CD4-positive, alpha-beta T cell treated with Interleukin-2 at 100 ng/mL for 4 hours (primary cell): ENCODE measurements around the gene DYSF.
A peak's percentile ranks its signal among the peaks of the same experiment; 100 is the strongest.
"Not testable (repeated sequence)": the region's sequence is repeated elsewhere in the genome, so short reads cannot be mapped to it uniquely, and the experiment has no call there.

Experiments used
- DNase-seq: peaks from one replicate; pipeline ENCODE4 v3.0.0-alpha.2; 2020; ENCODE audit warnings: low spot score

The DYSF gene

DNA sequence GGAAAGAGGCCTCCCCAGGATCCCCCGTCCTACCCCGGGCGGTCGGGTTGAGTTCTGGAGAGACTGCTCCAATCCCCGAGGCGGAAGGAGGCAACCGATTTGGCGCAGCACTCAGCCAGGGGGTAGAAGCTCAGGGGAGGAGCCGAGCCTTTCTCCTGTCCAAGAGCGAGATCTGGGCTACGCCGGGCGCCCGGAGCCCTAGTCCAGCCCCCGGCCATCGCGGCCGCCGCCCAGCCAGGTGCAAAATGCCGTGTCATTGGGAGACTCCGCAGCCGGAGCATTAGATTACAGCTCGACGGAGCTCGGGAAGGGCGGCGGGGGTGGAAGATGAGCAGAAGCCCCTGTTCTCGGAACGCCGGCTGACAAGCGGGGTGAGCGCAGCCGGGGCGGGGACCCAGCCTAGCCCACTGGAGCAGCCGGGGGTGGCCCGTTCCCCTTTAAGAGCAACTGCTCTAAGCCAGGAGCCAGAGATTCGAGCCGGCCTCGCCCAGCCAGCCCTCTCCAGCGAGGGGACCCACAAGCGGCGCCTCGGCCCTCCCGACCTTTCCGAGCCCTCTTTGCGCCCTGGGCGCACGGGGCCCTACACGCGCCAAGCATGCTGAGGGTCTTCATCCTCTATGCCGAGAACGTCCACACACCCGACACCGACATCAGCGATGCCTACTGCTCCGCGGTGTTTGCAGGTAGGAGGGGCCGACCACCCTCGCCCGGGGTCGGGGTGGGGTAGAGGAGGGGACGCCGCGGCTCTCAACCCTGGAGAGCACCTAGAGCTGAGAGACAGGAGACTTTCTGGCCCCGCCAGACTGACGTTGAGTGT, at the start of gene DYSF:
Gene DYSF (plus strand): TSS at position 158 of the 817 bp plus-strand sequence.
- no peak for DNase-seq

DNA sequence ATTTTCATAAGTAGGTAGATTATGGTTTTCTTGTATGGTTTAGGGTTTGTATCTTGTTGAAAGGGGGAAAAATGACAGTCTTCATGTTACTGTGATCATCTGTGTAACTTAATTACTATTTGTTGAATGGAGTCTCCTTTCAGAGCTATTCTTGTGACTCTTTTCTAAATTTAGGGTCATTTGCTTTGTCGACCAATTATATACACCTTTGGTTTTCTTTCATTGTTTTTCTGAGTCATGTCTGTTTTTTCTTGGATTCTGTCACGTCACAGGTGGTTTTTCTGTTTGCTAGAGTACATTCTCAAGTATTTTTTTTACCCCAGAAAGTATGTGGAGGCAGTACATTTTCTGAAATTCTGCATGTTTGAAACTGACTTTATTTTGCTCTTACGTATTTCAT, 43.8 kb upstream of the DYSF start:
- DNase-seq, result no peak

DNA sequence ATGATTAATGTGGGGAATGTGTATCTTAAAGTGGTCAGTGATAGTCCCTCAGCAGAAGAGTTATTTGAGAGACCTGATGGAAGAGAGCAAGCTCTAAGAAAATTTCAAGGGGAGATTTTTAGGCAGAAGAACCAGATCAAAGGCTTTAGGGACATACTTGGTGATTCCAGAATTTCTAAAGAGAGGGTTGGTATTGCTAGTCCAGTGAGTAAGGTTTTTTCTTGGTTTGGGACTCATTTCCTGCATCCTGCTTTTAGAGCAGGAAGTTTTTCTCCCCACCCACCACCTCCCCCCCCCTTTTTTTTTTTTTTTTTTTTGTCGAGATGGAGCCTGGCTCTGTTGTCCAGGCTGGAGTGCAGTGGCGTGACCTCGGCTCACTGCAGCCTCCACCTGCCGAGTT, 42.7 kb upstream of the DYSF start:
- no peak for DNase-seq

DNA sequence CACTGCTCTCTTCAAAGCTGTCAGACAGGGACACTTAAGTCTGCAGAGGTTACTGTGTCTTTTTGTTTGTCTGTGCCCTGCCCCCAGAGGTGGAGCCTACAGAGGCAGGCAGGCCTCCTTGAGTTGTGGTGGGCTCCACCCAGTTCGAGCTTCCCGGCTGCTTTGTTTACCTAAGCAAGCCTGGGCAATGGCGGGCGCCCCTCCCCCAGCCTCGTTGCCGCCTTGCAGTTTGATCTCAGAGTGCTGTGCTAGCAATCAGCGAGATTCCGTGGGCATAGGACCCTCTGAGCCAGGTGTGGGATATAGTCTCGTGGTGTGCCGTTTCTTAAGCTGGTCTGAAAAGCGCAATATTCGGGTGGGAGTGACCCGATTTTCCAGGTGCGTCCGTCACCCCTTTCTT, 36.5 kb upstream of the DYSF start:
- peak; percentile 48 for DNase-seq

DNA sequence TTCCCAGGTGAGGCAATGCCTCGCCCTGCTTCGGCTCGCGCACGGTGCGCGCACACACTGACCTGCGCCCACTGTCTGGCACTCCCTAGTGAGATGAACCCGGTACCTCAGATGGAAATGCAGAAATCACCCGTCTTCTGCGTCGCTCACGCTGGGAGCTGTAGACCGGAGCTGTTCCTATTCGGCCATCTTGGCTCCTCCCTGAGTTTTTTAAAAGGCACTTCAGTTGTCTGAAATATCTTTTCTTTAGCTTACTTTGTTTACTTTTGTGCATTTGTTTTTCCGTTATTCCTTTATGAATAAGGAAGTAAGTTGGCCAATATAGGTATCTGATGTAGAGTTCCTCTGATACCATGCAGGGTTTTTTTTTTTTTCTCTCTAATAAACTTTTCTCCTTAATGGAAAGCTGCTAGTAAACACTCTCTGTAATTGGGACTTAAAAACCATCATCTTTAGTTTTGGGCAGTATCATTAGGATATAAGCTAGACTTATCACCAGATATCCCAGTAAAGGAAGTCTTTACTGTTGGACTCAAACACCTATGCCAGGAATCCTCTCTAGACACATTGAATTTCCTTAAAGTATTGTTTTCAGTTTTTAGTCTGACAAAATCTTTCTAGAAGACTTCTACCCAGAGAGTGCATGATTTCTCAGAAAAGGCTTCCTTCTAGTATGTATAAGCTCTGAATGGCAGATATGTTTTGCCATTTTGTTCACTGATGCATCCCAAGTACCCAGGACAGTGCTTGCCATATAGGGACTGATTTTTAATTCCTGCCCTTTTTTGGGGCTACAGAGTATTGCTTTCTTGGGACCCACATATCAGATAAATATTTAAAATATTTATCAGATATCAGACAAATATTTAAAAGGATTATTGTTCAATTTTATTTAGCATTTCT, 35.8 kb upstream of the DYSF start:
- peak; percentile 13 for DNase-seq

DNA sequence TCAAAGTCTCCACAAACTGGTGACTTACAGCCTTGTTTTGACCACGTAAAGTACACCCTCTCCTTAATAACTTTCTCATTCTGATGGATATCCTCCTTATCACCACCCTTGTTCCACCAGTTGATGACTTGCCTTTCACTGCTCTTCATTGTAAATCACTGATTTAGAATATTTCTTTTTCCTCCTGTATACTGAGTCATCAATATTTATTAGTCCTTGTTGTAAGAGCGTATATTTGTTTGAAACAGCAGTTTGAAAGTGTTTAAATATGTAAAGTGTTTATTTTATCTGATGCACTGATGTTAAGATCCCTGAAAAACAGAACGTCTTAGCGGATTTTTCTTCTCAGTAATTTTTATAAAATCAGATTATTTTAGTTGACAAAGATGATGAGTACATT, 34.2 kb upstream of the DYSF start:
- no peak for DNase-seq

DNA sequence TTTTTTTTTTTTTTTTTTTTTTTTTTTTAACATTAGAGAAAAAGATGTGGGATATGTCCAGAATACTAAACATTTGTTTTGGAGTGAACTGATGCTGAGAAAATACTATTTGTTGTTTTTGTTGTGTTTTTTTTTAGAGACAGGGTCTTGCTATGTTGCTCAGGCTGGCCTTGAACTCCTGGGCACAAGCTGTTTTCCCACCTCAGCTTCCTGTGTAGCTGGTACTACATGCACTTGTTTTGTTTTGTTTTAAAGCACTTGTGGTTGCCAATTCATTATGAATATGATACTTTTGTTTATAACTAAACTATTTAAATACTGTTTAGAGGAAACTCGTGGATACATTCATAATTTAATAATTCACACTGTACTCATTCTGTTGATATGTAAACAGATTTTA, 33.4 kb upstream of the DYSF start:
- no peak for DNase-seq

DNA sequence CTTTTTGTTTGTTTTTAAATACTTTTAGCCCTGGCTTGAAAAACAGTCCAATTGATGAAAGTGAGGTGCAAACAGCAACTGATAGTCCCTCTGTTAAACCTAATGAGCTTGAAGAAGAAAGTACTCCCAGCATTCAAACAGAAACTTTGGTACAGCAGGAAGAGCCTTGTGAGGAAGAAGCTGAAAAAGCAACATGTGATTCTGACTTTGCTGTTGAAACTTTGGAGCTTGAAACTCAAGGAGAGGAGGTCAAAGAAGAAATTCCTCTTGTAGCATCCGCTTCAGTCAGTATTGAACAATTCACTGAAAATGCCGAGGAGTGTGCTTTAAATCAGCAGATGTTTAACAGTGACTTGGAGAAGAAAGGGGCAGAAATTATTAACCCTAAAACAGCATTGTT, 30.6 kb upstream of the DYSF start:
- DNase-seq, result no peak

DNA sequence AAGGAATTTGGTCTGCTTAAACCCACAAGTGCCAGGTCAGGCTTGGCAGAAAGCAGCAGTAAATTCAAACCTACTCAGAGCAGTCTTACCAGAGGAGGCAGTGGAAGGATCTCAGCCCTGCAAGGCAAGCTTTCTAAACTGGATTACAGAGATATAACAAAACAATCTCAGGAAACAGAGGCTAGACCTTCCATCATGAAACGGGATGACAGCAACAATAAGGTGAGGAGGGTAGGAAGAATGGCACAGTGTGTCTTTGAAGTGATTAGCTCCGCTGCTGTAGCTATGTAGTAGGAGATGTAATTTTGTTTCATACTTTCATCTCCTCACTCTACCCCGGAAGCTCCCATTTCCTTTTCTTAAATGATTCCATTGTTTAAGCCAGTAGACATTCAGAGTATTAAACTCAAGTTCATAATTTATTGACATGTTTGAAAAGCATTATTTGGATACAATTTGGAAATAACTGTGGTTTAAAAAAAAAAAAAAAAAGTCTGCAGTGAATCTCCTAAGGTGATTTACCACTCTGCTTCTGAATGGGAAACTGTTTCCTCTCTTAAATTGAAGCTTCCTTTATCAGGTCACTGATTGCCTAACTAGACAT, 29.4 kb upstream of the DYSF start:
- no peak for DNase-seq

DNA sequence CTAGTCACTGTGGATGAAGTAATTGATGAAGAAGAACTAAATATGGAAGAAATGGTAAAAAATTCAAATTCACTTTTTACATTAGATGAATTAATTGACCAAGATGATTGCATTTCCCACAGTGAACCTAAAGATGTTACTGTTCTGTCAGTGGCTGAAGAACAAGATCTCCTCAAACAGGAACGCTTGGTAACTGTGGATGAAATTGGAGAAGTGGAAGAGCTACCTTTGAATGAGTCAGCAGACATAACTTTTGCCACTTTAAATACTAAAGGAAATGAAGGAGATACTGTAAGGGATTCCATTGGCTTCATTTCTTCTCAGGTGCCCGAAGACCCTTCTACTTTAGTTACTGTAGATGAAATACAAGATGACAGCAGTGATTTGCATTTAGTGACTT, 26.6 kb upstream of the DYSF start:
- no peak for DNase-seq

DNA sequence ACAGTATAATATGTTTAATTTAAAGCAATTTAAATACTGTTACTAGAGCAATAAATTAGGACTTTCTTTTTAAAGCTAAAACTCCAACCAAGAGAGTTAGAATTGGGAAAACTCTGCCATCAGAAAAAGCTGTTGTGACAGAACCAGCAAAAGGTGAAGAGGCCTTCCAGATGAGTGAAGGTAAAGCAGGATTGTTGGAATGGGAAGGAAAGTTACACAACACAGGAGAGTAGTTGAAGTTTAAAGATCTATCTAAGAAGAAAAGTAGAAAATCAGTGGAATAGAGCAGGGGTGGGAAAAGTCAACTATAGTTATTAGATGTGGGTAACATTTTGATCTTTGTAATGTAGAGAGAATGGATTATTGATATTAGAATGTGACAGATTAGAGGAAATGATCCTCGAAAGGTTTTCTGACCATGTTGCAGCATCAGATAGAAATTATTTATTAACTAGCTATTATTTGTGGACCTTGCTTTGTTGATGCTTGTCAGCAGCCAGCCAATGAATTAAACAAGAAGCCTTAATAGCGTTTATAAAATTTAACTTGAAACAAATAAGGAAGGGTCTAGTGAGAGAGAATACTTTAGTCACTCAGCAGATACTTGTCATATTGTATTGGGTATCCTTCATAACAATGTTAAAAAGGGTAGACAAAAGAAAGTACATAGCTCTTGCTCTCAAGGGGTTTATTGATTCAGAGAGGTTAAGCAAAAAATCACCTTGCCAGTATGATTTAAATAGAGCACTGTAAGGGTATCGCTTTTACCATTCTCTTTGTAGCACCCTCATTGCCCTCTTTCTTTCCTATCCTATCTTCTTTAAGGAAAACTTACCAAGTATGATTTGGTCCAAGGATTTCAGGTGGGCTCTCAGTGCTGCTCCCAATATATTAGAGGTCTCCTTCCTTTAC, 24.6 kb upstream of the DYSF start:
- DNase-seq, result no peak

DNA sequence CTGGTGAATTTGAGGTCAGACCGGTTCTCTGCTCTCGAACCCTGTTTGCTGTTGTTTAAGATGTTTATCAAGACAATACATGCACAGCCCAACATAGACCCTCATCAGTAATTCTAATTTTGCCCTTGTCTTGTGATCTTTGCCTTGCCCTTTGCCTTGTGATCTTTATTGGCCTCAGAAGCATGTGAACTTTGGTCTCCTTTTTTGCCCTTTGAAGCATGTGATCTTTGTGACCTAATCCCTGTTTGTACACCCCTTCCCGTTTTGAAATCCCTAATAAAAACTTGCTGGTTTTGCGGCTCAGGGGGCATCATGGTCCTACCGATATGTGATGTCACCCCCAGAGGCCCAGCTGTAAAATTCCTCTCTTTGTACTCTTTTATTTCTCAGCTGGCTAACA, 8.2 kb upstream of the DYSF start:
- not testable (repeated sequence) for DNase-seq

DNA sequence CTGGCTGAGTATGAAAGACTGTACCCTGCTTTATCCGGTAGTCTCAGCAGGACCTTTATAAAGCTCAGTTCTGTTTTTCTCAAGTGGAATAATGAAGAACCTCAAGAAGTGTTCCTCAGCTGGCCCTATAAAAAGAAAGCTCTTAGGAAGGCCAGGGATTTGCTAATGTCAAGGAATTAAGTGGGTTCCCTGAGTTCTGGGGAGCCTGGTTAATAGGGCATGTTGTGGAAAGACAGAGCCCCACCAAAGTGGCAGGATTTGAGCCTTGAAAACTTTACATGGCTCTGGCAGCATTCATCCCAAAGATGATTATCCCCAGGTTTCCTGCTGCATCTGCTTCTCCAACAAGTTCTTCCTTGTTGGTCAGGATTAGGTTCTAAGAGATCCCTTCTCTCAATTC, 6.9 kb upstream of the DYSF start:
- DNase-seq, result no peak

DNA sequence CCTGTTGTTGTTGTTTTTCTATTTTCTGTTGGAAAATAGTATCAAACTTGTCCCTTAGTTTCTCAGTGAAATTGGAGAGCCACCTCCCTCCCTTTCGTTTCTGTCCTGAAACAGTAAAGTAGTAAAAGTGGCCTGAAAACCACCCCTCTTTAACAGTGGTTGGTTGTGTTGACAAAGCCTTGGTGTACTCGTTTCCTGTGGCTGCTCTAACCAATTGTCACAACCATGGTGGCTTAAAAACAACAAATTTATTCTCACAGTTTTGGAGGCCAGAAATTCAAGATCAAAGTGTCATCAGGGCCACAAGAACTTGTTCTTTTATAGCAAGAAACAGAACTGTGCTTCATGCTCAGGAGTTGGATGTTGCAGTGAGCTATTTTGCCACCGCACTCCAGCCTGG, 4.0 kb upstream of the DYSF start:
- DNase-seq, result no peak

DNA sequence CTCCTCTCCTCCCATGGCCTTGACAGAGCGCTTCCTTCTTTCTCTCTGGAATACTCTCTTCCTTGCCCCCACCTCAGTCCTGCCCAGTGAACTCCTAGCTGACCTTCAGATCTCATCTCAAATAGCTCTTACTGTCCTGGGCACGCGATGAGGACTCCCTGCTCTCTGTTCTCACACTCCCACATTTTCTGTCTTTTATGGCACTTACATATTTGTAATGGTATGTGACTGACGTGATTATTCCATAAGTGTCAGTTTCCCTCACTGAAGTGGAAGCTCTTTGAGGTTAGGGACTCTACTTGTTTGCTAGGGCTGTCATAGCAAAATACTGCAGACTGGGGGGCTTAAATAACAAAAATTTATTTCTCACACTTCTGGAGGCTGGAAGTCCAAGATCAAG, 1.7 kb upstream of the DYSF start:
- DNase-seq, result no peak

DNA sequence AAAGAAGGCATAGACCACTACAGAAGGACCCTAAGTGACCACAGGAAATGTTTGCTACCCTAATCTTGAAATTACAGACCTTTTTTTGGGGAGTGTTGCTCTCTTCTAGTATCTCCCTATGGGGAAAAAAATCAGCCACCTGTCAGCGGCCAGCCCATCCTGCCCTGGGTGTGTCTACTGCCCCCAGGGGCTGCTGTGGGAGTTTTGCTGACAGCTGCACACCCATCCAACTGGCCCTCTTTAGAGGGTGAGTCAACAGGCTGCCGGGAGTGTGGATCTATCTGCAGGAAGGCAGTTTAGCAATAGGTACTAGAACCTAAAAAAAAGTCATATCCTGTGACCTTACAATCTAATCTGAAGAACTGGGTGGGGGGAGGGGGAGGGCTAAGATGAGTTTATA, 796 bp upstream of the DYSF start:
- DNase-seq, result no peak

DNA sequence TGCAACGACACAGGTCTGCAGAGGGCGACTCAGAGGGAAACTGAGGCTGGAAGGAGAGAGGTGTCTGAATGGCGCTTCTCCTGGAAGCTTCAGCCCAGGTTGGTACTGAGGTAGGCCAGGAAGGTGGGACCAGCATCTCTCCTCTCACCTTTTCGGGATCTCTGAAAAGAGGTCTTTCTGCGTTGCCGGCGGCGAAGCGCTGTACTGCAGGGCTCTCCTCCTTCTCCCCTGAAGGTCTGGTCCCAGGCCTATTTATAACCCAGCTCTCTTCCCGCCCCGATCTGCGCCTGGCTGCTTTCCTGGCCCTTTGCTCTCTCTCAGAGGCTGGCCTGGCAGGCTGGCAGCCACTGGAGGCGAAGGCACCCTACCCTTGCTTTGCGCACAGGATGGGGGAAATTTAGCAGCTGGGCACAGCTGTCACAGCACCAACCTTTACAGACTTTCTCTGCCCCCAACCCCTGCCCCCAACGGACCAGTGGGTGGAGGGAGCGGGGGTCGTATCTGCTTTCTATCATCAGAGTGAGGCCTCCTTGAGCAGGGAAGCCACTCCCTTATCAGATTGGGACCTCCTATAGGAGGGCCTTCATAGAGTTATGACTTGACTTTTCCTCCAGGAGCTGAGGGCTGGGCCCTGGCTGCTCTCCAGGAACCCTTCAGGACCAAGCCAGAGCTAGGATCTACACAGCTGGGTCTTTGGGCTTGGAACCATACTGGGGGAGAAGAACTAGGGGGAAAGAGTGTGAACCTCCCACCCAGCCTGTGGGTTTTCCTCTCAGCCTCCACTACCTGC, 1.1 kb downstream of the DYSF start:
- no peak for DNase-seq

DNA sequence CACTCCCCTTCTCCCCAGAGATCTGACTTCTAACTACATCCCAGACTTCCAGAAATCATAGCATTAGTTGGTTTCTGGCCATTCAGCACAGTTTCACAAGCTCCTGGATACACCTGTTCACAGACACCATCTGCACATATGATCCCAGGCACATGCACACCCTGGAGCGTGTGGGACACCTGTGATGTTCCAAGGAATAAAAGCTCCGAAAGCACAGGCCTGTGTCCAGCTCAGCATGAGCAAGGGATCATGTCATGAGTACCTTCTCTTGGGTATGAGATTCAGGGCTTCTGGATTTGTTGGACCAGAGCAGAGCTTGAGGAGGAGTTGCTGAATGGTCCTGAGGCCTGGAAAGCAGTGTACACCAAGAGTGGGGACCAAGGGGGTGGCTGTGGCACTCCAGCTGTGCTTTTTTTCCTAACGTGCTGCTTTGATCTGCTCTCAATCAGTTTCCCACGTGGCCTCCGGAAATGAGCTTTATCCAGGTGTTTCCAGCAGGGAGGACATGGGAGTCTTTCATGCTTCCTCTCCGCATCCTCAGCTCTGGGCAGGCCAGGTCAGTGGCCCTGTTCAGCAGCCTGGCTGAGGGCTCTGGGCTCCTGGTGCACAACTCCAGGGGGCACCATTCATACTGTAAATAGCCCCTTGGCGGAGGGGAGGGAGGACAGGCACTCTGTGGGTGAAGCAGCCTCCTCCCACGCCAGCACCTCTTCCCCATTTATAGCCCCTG, 1.8 kb downstream of the DYSF start:
- no peak for DNase-seq

DNA sequence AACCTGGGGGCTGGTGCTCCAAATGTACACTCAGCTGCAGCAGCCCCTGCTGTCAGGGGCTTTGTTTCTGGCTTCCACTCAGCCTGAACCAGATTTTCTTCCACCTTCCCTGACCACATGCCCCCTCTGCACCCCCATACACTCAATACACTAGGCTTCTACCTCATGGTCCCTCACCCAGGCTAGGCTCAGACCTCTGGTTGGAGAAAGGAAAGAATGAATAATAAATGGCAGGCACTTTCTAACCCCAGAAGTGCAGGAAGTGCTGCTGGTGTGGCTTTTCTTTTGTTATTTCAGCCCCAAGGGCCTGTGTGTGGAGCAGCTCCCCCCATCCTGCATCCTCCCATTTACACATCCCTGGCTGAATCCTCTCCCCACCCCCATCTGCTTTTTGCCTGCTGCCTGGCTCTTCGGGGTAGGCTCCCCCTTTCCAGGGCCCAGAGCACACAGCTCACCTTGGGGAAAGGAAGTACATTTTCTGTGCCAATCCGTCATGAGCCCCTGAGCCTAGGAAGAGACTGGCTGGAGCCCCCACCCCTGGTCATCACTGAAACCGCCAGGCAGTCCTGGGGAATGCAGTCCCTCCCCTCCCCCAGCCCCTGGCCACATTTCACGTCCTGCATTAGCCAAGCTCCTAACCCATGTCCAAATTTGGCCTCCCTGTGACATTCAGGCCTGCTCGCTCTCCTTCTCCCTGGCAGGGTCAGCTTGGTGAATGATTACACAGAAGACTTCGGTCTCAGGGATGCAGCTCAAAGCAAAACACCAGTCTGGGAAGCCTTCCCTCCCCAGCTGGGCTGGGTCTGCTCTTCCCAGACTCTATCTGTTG, 2.6 kb downstream of the DYSF start:
- no peak for DNase-seq
